NB4 (cell line): Measurements from ENCODE around the gene CAB39.

Source experiments
- DNase-seq: peaks from one replicate; pipeline ENCODE4 v3.0.0; 2010; ENCODE audit warnings: low read depth
- H3K4me3 ChIP-seq: one replicate; pipeline ENCODE4 v1.5.1; 2011; ENCODE audit warnings: mild to moderate bottlenecking, low read depth, low read length, moderate library complexity
- MAX ChIP-seq: IDR thresholded peaks from 2 replicates; pipeline ENCODE4 v1.6.1; 2011; ENCODE audit warnings: low read depth, low read length
- MYC ChIP-seq: IDR thresholded peaks from 2 replicates; pipeline ENCODE4 v1.6.1; 2011; ENCODE audit warnings: low read depth, low read length
- POLR2A ChIP-seq: IDR thresholded peaks from 2 replicates; pipeline ENCODE4 v1.6.1; 2011; ENCODE audit warnings: mild to moderate bottlenecking; ENCODE audit not compliant: insufficient read length; ENCODE audit errors: extremely low read depth
- TF ChIP-seq, protein P1 (sequence below): IDR thresholded peaks from one replicate; pipeline ENCODE4 v1.5.1; 2012; ENCODE audit warnings: low read depth, low read length

CAB39 gene

GRCh38 chr2:230678018-230678417, 34.6 kb upstream of the CAB39 start:
- no peak for TF ChIP-seq MAX
- TF ChIP-seq MYC, result no peak
- TF ChIP-seq, protein P1, sequence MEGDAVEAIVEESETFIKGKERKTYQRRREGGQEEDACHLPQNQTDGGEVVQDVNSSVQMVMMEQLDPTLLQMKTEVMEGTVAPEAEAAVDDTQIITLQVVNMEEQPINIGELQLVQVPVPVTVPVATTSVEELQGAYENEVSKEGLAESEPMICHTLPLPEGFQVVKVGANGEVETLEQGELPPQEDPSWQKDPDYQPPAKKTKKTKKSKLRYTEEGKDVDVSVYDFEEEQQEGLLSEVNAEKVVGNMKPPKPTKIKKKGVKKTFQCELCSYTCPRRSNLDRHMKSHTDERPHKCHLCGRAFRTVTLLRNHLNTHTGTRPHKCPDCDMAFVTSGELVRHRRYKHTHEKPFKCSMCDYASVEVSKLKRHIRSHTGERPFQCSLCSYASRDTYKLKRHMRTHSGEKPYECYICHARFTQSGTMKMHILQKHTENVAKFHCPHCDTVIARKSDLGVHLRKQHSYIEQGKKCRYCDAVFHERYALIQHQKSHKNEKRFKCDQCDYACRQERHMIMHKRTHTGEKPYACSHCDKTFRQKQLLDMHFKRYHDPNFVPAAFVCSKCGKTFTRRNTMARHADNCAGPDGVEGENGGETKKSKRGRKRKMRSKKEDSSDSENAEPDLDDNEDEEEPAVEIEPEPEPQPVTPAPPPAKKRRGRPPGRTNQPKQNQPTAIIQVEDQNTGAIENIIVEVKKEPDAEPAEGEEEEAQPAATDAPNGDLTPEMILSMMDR, result no peak
- TF ChIP-seq POLR2A, result no peak
- DNase-seq, result no peak

DNA sequence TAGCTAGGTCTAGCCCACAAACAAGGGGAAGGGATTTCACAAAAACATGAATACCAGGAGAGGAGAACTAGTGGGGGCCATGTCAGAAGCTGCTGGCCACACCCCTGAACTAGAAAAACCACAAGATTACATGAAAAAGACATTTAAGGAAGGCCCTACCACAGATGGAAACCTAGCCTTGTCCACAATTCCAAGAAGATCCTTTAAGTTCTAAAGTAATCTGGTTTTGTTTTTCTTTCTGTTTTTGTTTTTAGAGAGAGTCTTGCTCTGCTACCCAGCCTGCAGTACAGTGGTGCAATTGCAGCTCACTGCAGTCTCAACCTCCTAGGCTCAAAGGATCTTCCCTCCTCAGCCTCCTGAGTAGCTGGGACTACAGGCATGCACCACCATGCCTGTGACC, 34.2 kb upstream of the CAB39 start:
- TF ChIP-seq MAX, result no peak
- no peak for TF ChIP-seq MYC
- TF ChIP-seq, protein P1, result no peak
- no peak for TF ChIP-seq POLR2A
- peak; percentile 49 for DNase-seq
- no peak overlapping the region for H3K4me3 ChIP-seq

More at GRCh38 chr2:230678018-230678417, 34.6 kb upstream of the CAB39 start:
- no peak overlapping the region for H3K4me3 ChIP-seq

DNA sequence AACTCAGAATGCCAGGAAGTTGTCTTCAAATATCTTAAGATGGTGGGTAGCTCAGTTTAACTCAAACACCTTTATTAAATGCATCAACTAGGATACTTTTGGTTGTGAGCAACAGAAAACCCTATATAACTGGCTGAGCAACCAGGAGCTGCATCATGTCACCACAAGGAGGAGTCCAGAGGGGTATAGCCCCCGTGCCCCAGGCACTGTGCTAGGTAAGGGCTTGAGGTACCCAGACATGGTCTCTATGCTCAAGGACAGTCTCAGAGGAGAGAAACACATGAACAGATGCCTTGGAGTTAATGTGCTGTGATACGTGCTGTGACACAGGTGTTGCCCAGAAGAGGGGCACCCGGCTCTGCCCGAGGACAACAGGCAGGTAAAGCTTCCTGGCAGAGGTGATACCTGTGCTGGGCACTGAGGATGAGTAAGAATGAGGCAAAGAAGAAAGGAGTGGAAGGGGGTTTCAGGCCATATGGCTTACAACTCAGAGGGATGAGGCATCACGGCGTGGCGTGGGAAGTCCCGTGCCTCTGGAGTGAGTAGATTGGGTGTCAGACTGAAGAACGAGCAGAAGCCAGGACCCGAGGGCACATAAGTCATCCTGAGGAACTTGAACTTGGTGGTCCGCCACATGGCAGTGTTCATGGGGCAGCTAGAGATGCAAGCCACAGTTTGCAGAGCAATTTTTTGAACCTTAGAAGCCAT, 32.0 kb upstream of the CAB39 start:
- TF ChIP-seq MAX, result no peak
- no peak for TF ChIP-seq POLR2A
- no peak for TF ChIP-seq MYC
- TF ChIP-seq, protein P1, result no peak
- DNase-seq, result no peak
- no peak overlapping the region for H3K4me3 ChIP-seq

- H3K4me3 ChIP-seq, result no peak overlapping the region
- no peak for DNase-seq
- TF ChIP-seq POLR2A (no peak), MAX (no peak), MYC (no peak)
- TF ChIP-seq, protein P1, result no peak
Observed at GRCh38 chr2:230681171-230681545, 31.5 kb upstream of the CAB39 start.

DNA sequence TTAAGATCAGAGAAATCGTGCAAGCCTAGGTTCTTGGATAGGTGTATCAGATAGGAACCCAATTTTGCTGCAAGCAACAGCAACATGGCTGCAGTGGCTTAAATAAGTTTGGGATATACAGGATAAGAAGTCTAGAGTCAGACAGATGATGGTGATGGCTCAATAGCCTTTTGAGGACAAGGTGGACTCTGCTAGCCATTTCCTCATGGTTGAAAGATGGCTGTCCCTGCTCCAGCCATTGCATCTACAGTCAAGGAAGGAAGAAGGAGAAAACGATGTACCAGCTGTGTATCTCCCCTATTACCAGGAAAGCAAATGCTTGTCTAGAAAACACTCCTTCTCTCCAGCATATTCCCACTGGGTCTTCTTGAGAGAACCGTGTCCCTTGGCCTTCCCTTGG, 30.1 kb upstream of the CAB39 start:
- no peak for TF ChIP-seq MYC
- TF ChIP-seq, protein P1, result no peak
- no peak for TF ChIP-seq MAX
- TF ChIP-seq POLR2A, result no peak

More for the DNA sequence above, 30.1 kb upstream of the CAB39 start:
- H3K4me3 ChIP-seq, result no peak overlapping the region
- no peak for DNase-seq
